GM12878 (cell line): ENCODE data around the gene COL5A1. TPM values are rescaled to one million over a fixed set of nuclear protein-coding genes. Genes with fewer than 3 reads are reported as not detected.

ENCODE experiments used
- ATAC-seq: fragments of 200-7000 bp; cut with Tn5 transposase; 3 replicates; pipeline ENCODE4 v1.9.1; 2020; ENCODE audit warnings: mild to moderate bottlenecking, moderate library complexity
- BruUV-seq: library from RNA; stranded (reverse); fragments of 400-500 nt; replicated peaks from 2 replicates; lab custom pipeline; 2021; lab: Mats Ljungman, UMichigan
- CTCF ChIA-PET: fragments of 300-600 bp; sonication (Branson Sonifier 250); formaldehyde crosslinking; extraction: SDS; loops from one replicate; lab custom pipeline; 2021; ENCODE audit warnings: inconsistent platforms; lab: Yijun Ruan, JAX
- POLR2A ChIA-PET: fragments of 350-600 bp; formaldehyde crosslinking; extraction: SDS; loops from one replicate; lab custom pipeline; 2021; ENCODE audit warnings: inconsistent platforms; lab: Charles Lee
- RAD21 ChIA-PET: fragments of 300-600 bp; sonication (Branson Sonifier 250); formaldehyde crosslinking; loops from one replicate; lab custom pipeline; 2023; ENCODE audit warnings: antibody characterized with exemption; ENCODE audit not compliant: unreplicated experiment; lab: Charles Lee
- SMC1A ChIA-PET: fragments of 300-600 bp; sonication (Branson Sonifier 250); formaldehyde crosslinking; loops from one replicate; lab custom pipeline; 2023; ENCODE audit not compliant: unreplicated experiment, uncharacterized antibody; lab: Charles Lee
- DNase-seq: peaks from one replicate; pipeline ENCODE4 v3.0.0-alpha.2; 2011; ENCODE audit warnings: low read depth, low spot score
- FAIRE-seq: peaks from 3 replicates; lab custom pipeline; 2011; peaks lifted over from hg19 to GRCh38; lab: Jason Lieb, UNC
- H2AFZ ChIP-seq: 2 replicates; pipeline ENCODE4 v1.6.0; 2011; ENCODE audit warnings: low read depth, low read length, control low read depth; ENCODE audit not compliant: control insufficient read depth
- H3K27ac ChIP-seq: 2 replicates; pipeline ENCODE4 v1.5.1; 2011; ENCODE audit warnings: control low read depth; ENCODE audit not compliant: control insufficient read depth, insufficient read depth
- H3K27me3 ChIP-seq, 2 experiments: replicated peaks in 1 of 2; 2 replicates each; pipeline versions ENCODE4 v1.6.0 to v1.6.1; 2011; ENCODE audit warnings: low read length in 1 of 2; ENCODE audit not compliant: control insufficient read depth in 2 of 2, insufficient read depth in 2 of 2
- H3K36me3 ChIP-seq, 2 experiments: 2 replicates each; pipeline ENCODE4 v1.5.1; 2011; ENCODE audit warnings: low read length in 1 of 2; ENCODE audit not compliant: control insufficient read depth in 2 of 2, insufficient read depth in 2 of 2
- H3K4me1 ChIP-seq: 2 replicates; pipeline ENCODE4 v1.6.1; 2011; ENCODE audit warnings: mild to moderate bottlenecking, low read length, moderate library complexity, mixed read lengths; ENCODE audit not compliant: control insufficient read depth, insufficient read depth
- H3K4me2 ChIP-seq: 2 replicates; pipeline ENCODE4 v1.6.0; 2011; ENCODE audit warnings: control low read depth; ENCODE audit not compliant: control insufficient read depth, insufficient read depth
- H3K4me3 ChIP-seq: fragments of 200-600 bp; sonication (generic); 2 replicates; pipeline ENCODE4 v1.5.1; 2016
- H3K79me2 ChIP-seq: 2 replicates; pipeline ENCODE4 v1.6.0; 2011; ENCODE audit warnings: low read length; ENCODE audit not compliant: control insufficient read depth, insufficient read depth
- H3K9ac ChIP-seq: 2 replicates; pipeline ENCODE4 v1.8.0; 2011; ENCODE audit warnings: low read length, control low read depth, mixed read lengths; ENCODE audit not compliant: control insufficient read depth, insufficient read depth
- H3K9me3 ChIP-seq: replicated peaks from 3 replicates; pipeline ENCODE4 v1.5.1; 2011; ENCODE audit warnings: mild to moderate bottlenecking, low read length; ENCODE audit not compliant: control insufficient read depth, insufficient read depth
- H4K20me1 ChIP-seq: 2 replicates; pipeline ENCODE4 v1.6.0; 2011; ENCODE audit not compliant: control insufficient read depth, insufficient read depth
- BACH1 ChIP-seq: fragments of 450-650 bp; IDR thresholded peaks from 2 replicates; pipeline ENCODE4 v1.6.1; 2017; ENCODE audit warnings: mild to moderate bottlenecking, borderline replicate concordance
- E4F1 ChIP-seq: fragments of 450-650 bp; IDR thresholded peaks from 2 replicates; pipeline ENCODE4 v1.6.1; 2018; ENCODE audit warnings: borderline replicate concordance, mild to moderate bottlenecking; ENCODE audit not compliant: partially characterized antibody
- ESRRA ChIP-seq: IDR thresholded peaks from 2 replicates; pipeline ENCODE4 v1.6.1; 2012; ENCODE audit warnings: mild to moderate bottlenecking, low read length, improper control_type of control experiment
- JUND ChIP-seq: IDR thresholded peaks from 2 replicates; pipeline ENCODE4 v1.6.1; 2012; ENCODE audit warnings: low read depth, mild to moderate bottlenecking, low read length, improper control_type of control experiment, moderate library complexity
- RELA ChIP-seq: fragments of 450-650 bp; IDR thresholded peaks from 2 replicates; pipeline ENCODE4 v1.8.0; 2014; ENCODE audit warnings: borderline replicate concordance; ENCODE audit not compliant: partially characterized antibody
- WGBS: methylation state at CpG from one replicate; pipeline ENCODE4 v1.1.6; 2016; ENCODE audit warnings: low lambda C conversion rate; ENCODE audit not compliant: insufficient replicate concordance, insufficient coverage; ENCODE audit errors: missing lambda C conversion rate; 5-methylcytosine and 5-hydroxymethylcytosine counted together
- in situ Hi-C: fragments of 300-500 bp; cut with MboI; formaldehyde crosslinking; loops from 9 replicates; pipeline ENCODE4 v1.14.3; 2018; ENCODE audit warnings: mixed read lengths
- intact Hi-C: fragments of 100-400 bp; cut with micrococcal nuclease; formaldehyde crosslinking; loops from one replicate; pipeline ENCODE4 v1.14.2; 2022; ENCODE audit not compliant: unreplicated experiment
- polyA plus RNA-seq, 11 experiments: library from polyadenylated mRNA; depleted of rRNA in 4 of 11; unstranded in 6 of 11; stranded (reverse) in 5 of 11; fragments of >200 nt; fragmentation: Nextera tagmentation in 4 of 11; fragmentation: Illumina TruSeq in 1 of 11; extraction: Ambion mirVana in 4 of 11; extraction: Trizol in 1 of 11; gene quantifications; 1 replicate in 1 of 11; 2 replicates in 10 of 11; pipeline versions ENCODE4 v1.2.1 to v1.2.3, GENCODE V29; 2011 to 2016; ENCODE audit warnings: inconsistent platforms in 2 of 11, missing spikeins in 2 of 11, low read depth in 1 of 11
- total RNA-seq, 4 experiments: library from RNA; depleted of rRNA in 3 of 4; stranded (reverse); fragments of >200 nt in 3 of 4; fragmentation: Illumina TruSeq in 1 of 4; extraction: Trizol in 1 of 4; gene quantifications; 2 replicates each; pipeline versions ENCODE4 v1.2.1 to v1.2.3, GENCODE V29; 2013 to 2021

COL5A1 gene
- total and polyA plus RNA-seq, 10 of the 15 experiments (the other 5 are each of a cell fraction or from before 2014, with no cell fraction given) = under 0.01 to 0.15 (median 0.13) TPM; not detected in 4

- FAIRE-seq = no peak
- BruUV-seq = no TSS peak
- in situ Hi-C loops = no loop called here
Observed at GRCh38 chr9:134721344-134721743, 79.7 kb downstream of the COL5A1 start.

More at GRCh38 chr9:134721344-134721743, 79.7 kb downstream of the COL5A1 start:
- Histone ChIP-seq H3K9ac (no peak overlapping the region), H2AFZ (no peak overlapping the region), H3K9me3 (no peaks in the 10 kb centered on the region), H4K20me1 (no peaks in the 10 kb centered on the region), H3K4me1 (no peaks in the 10 kb centered on the region), H3K4me2 (no peak overlapping the region), H3K27ac (no peak overlapping the region), H3K4me3 (no peak overlapping the region), H3K79me2 (no peaks in the 10 kb centered on the region), H3K36me3 (no peaks in the 10 kb centered on the region), H3K27me3 (no peaks in the 10 kb centered on the region; a peak in 2 of 4 replicates)
- SMC1A ChIA-PET = no interaction called here
- TF ChIP-seq ESRRA (no peak), BACH1 (no peak), E4F1 (no peak), RELA (no peak), JUND (no peak)
- DNase-seq (no peak), ATAC-seq (no peak)
- WGBS = 7% methylated on average over 9 of the region's 9 CpGs
- POLR2A ChIA-PET = no interaction called here
- intact Hi-C loops = no loop called here
- RAD21 ChIA-PET = no interaction called here
- CTCF ChIA-PET = no interaction called here
